H1 (cell line): ENCODE results near the gene ZNF750. TPM values are rescaled to one million over a fixed set of nuclear protein-coding genes. Genes with fewer than 3 reads are reported as not detected.

Experiments
- CTCF ChIA-PET: fragments of 300-600 bp; sonication (Branson Sonifier 250); formaldehyde crosslinking; loops from one replicate; lab custom pipeline; 2021; ENCODE audit not compliant: partially characterized antibody; lab: Charles Lee
- POLR2A ChIA-PET: fragments of 300-600 bp; sonication (Branson Sonifier 250); formaldehyde crosslinking; loops from one replicate; lab custom pipeline; 2021; ENCODE audit warnings: inconsistent platforms; ENCODE audit not compliant: partially characterized antibody; lab: Charles Lee
- DNase-seq, 2 experiments: peaks; one replicate each; pipeline versions ENCODE4 v3.0.0 to v3.0.0-alpha.2; 2010 to 2022; ENCODE audit warnings: low spot score in 2 of 2, low read depth in 1 of 2, mixed read lengths in 1 of 2
- FAIRE-seq: peaks from 2 replicates; lab custom pipeline; 2011; peaks lifted over from hg19 to GRCh38; lab: Jason Lieb, UNC
- H2AFZ ChIP-seq: 2 replicates; pipeline ENCODE4 v1.8.1; 2012; ENCODE audit warnings: low read length, inconsistent platforms
- H2AK5ac ChIP-seq: 2 replicates; pipeline ENCODE4 v1.6.1; 2013; ENCODE audit warnings: low read depth, low read length
- H2BK120ac ChIP-seq: replicated peaks from 2 replicates; pipeline ENCODE3; 2013; ENCODE audit warnings: low read depth, low read length, inconsistent platforms
- H2BK12ac ChIP-seq: 2 replicates; pipeline ENCODE4 v1.6.1; 2013; ENCODE audit warnings: low read depth, low read length
- H2BK15ac ChIP-seq: 2 replicates; pipeline ENCODE4 v1.6.1; 2013; ENCODE audit warnings: low read length
- H2BK20ac ChIP-seq: 2 replicates; pipeline ENCODE4 v1.6.1; 2013; ENCODE audit warnings: low read length
- H2BK5ac ChIP-seq: 2 replicates; pipeline ENCODE4 v1.6.1; 2013; ENCODE audit warnings: low read depth, low read length
- H3K14ac ChIP-seq: 2 replicates; pipeline ENCODE4 v1.6.1; 2013; ENCODE audit warnings: inconsistent platforms; ENCODE audit not compliant: insufficient read length
- H3K18ac ChIP-seq: 2 replicates; pipeline ENCODE4 v1.6.1; 2013; ENCODE audit warnings: low read length; ENCODE audit errors: extremely low read depth
- H3K23ac ChIP-seq: 2 replicates; pipeline ENCODE4 v1.6.1; 2013; ENCODE audit warnings: inconsistent platforms; ENCODE audit not compliant: insufficient read length
- H3K23me2 ChIP-seq: 2 replicates; pipeline ENCODE4 v1.6.1; 2013; ENCODE audit warnings: low read depth, low read length
- H3K27ac ChIP-seq: 2 replicates; pipeline ENCODE4 v1.6.1; 2011; ENCODE audit warnings: low read depth, low read length, inconsistent platforms
- H3K27me3 ChIP-seq, 4 experiments: replicated peaks in 1 of 4; 1 replicate in 1 of 4; 2 replicates in 3 of 4; pipeline versions ENCODE4 v1.6.1 to v1.8.1; 2011 to 2013; ENCODE audit warnings: low read length in 3 of 4, mild to moderate bottlenecking in 3 of 4, inconsistent platforms in 2 of 4, mixed read lengths in 2 of 4, moderate library complexity in 1 of 4; ENCODE audit not compliant: control insufficient read depth in 3 of 4, insufficient read depth in 3 of 4; ENCODE audit errors: extremely low read depth in 1 of 4
- H3K36me3 ChIP-seq, 4 experiments: 2 replicates each; pipeline versions ENCODE4 v1.6.1 to v1.8.1; 2011 to 2013; ENCODE audit warnings: mild to moderate bottlenecking in 4 of 4, low read length in 3 of 4, moderate library complexity in 2 of 4, control low read depth in 1 of 4, inconsistent platforms in 1 of 4; ENCODE audit not compliant: insufficient read depth in 4 of 4, control insufficient read depth in 2 of 4
- H3K4ac ChIP-seq: replicated peaks from 2 replicates; pipeline ENCODE3; 2013; ENCODE audit warnings: low read length, low read depth, mixed read lengths, inconsistent platforms; ENCODE audit not compliant: insufficient read length
- H3K4me1 ChIP-seq, 4 experiments: replicated peaks in 1 of 4; 1 replicate in 1 of 4; 2 replicates in 3 of 4; pipeline versions ENCODE4 v1.6.1 to v1.8.1; 2011 to 2013; ENCODE audit warnings: low read length in 3 of 4, inconsistent platforms in 2 of 4, mixed read lengths in 1 of 4; ENCODE audit not compliant: insufficient read depth in 4 of 4, control insufficient read depth in 3 of 4
- H3K4me2 ChIP-seq, 2 experiments: 2 replicates each; pipeline versions ENCODE4 v1.6.1 to v1.8.1; 2011 to 2013; ENCODE audit warnings: low read depth in 2 of 2, low read length in 2 of 2, control low read depth in 1 of 2, inconsistent platforms in 1 of 2, mild to moderate bottlenecking in 1 of 2; ENCODE audit not compliant: insufficient read depth in 1 of 2
- H3K4me3 ChIP-seq, 4 experiments: fragments of 200-600, 300-600 bp in 1 of 4; sonication (generic), shearing (Covaris generic), sonication (Bioruptor Twin) in 1 of 4; 2 replicates each; pipeline versions ENCODE4 v1.5.1 to v1.8.1; 2011 to 2016; ENCODE audit warnings: low read length in 4 of 4, low read depth in 3 of 4, control low read depth in 2 of 4, inconsistent platforms in 2 of 4, mild to moderate bottlenecking in 2 of 4, mixed read lengths in 1 of 4, moderate library complexity in 1 of 4; ENCODE audit not compliant: insufficient read depth in 2 of 4; ENCODE audit errors: extremely low read depth in 1 of 4
- H3K56ac ChIP-seq: replicated peaks from 2 replicates; pipeline ENCODE3; 2013; ENCODE audit warnings: low read depth, mild to moderate bottlenecking, mixed read lengths, low read length, inconsistent platforms; ENCODE audit not compliant: insufficient read length
- H3K79me1 ChIP-seq: 2 replicates; pipeline ENCODE4 v1.6.1; 2013; ENCODE audit warnings: low read depth, low read length, control low read depth
- H3K79me2 ChIP-seq, 2 experiments: 2 replicates each; pipeline versions ENCODE4 v1.6.1 to v1.8.1; 2012 to 2013; ENCODE audit warnings: low read length in 2 of 2, mild to moderate bottlenecking in 2 of 2, inconsistent platforms in 1 of 2; ENCODE audit not compliant: insufficient read depth in 2 of 2, control insufficient read depth in 1 of 2
- H3K9ac ChIP-seq, 4 experiments: replicated peaks in 1 of 4; 1 replicate in 1 of 4; 2 replicates in 3 of 4; pipeline versions ENCODE4 v1.6.1 to v1.8.1; 2011 to 2013; ENCODE audit warnings: low read depth in 3 of 4, low read length in 3 of 4, control low read depth in 2 of 4, mild to moderate bottlenecking in 2 of 4, moderate library complexity in 2 of 4, inconsistent platforms in 1 of 4; ENCODE audit errors: extremely low read depth in 1 of 4
- H3K9me3 ChIP-seq, 2 experiments: 2 replicates each; pipeline versions ENCODE4 v1.6.1 to v1.8.1; 2012 to 2013; ENCODE audit warnings: mild to moderate bottlenecking in 2 of 2, moderate library complexity in 2 of 2, control low read depth in 1 of 2, inconsistent platforms in 1 of 2, low read depth in 1 of 2, low read length in 1 of 2, mixed read lengths in 1 of 2; ENCODE audit not compliant: insufficient read depth in 2 of 2
- H4K20me1 ChIP-seq, 2 experiments: replicated peaks in 1 of 2; 2 replicates each; pipeline versions ENCODE3 to v1.8.1; 2011 to 2013; ENCODE audit warnings: inconsistent platforms in 2 of 2, low read length in 2 of 2, mild to moderate bottlenecking in 1 of 2; ENCODE audit not compliant: insufficient read depth in 2 of 2, control insufficient read depth in 1 of 2
- H4K5ac ChIP-seq: 2 replicates; pipeline ENCODE4 v1.6.1; 2013; ENCODE audit warnings: low read length, low read depth, mixed read lengths, inconsistent platforms; ENCODE audit not compliant: insufficient read length
- H4K8ac ChIP-seq: 2 replicates; pipeline ENCODE4 v1.8.0; 2013; ENCODE audit warnings: mild to moderate bottlenecking, moderate library complexity, low read length, inconsistent platforms; ENCODE audit not compliant: insufficient read depth; ENCODE audit errors: extremely low read depth
- H4K91ac ChIP-seq: replicated peaks from 2 replicates; pipeline ENCODE3; 2013; ENCODE audit warnings: low read length, mixed read lengths, inconsistent platforms; ENCODE audit not compliant: insufficient read length
- CBX5 ChIP-seq: fragments of 300-800, 300-1000 bp; sonication (generic); IDR thresholded peaks from 2 replicates; pipeline ENCODE4 v1.7.1; 2016; ENCODE audit warnings: antibody characterized with exemption, low read length, low read depth
- CHD2 ChIP-seq: IDR thresholded peaks from 2 replicates; pipeline ENCODE4 v1.6.1; 2012; ENCODE audit warnings: low read length, improper control_type of control experiment
- KDM4A ChIP-seq: IDR thresholded peaks from one replicate; pipeline ENCODE4 v1.7.1; 2012; ENCODE audit warnings: low read depth, mild to moderate bottlenecking, moderate library complexity, low read length, inconsistent platforms; ENCODE audit not compliant: severe bottlenecking
- POU5F1 ChIP-seq: IDR thresholded peaks from 2 replicates; pipeline ENCODE4 v1.6.1; 2011; ENCODE audit warnings: low read depth, mild to moderate bottlenecking, low read length, moderate library complexity
- SRF ChIP-seq: IDR thresholded peaks from 2 replicates; pipeline ENCODE4 v1.6.1; 2011; ENCODE audit warnings: mild to moderate bottlenecking, low read depth, low read length, moderate library complexity
- TAF7 ChIP-seq: optimal IDR thresholded peaks from 2 replicates; pipeline ENCODE3; 2011; ENCODE audit warnings: low read depth, mild to moderate bottlenecking, inconsistent platforms, low read length, moderate library complexity, borderline replicate concordance
- WGBS, 2 experiments: shearing (Covaris generic) in 1 of 2; methylation state at CpG; one replicate each; pipeline versions ENCODE4 v1.1.6 to v1.1.7; 2013 to 2015; ENCODE audit warnings: low lambda C conversion rate in 2 of 2, mixed read lengths in 2 of 2, inconsistent platforms in 1 of 2, low coverage in 1 of 2, missing lambda C conversion rate in 1 of 2; ENCODE audit not compliant: insufficient replicate concordance in 2 of 2, insufficient coverage in 1 of 2, insufficient read length in 1 of 2; ENCODE audit errors: extremely low coverage in 1 of 2, missing lambda C conversion rate in 1 of 2; 5-methylcytosine and 5-hydroxymethylcytosine counted together
- polyA plus RNA-seq, 7 experiments: library from polyadenylated mRNA; depleted of rRNA in 3 of 7; stranded (reverse) in 5 of 7; unstranded in 2 of 7; fragments of >200 nt in 5 of 7; fragments of 200-250 nt in 2 of 7; gene quantifications; 1 replicate in 5 of 7; 2 replicates in 1 of 7; 4 replicates in 1 of 7; pipeline versions ENCODE4 v1.2.1 to v1.2.3, GENCODE V29; 2011 to 2013; ENCODE audit warnings: missing spikeins in 2 of 7, mixed read lengths in 2 of 7
- total RNA-seq: library from RNA; stranded (reverse); fragmentation: NEBNext Ultra II Directional; extraction: Animal tissue kit (Norgen Biotek cat#: 25700); gene quantifications from 2 replicates; pipeline ENCODE4 v1.2.1, GENCODE V29; 2021

ZNF750 gene
- total and polyA plus RNA-seq, 2 of the 8 experiments (the other 6 are each of a cell fraction or from before 2014, with no cell fraction given): not detected

DNA sequence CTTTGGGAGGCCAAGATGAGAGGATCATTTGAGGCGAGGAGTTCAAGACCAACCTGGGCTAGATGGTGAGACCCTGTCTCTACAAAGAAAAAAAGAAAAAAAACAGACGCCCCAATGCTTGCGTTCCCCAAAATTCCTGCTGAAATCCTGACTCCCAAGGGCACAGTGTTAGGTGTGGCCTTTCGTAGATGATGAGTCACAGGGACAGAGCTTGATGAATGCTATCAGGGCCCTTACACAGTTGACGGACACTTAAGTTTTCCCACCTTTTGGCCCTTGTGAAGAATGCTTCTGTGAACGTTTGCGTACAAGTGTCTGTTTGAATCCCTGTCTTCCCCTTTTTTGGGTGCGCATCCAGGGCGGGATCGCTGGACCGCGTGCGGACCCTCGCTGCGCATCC is 16.5 kb upstream of the ZNF750 start:
- Histone ChIP-seq H3K9me3 (no peaks in the 10 kb centered on the region), H3K18ac (no peak overlapping the region), H3K14ac (no peak overlapping the region), H2BK120ac (no peak overlapping the region), H2AK5ac (no peak overlapping the region), H3K27me3 (no peaks in the 10 kb centered on the region), H3K4me3 (no peak overlapping the region), H4K20me1 (peaks cover 9 to 16% of the 10 kb centered on the region in 2 experiments), H3K23ac (no peak overlapping the region), H4K91ac (no peak overlapping the region), H2BK20ac (no peak overlapping the region), H3K4me2 (no peak overlapping the region), H2BK12ac (no peak overlapping the region), H4K8ac (no peak overlapping the region), H3K79me1 (peaks cover 2% of the 10 kb centered on the region; the same call in 1 of the 2 replicates), H2BK15ac (no peak overlapping the region), H3K4ac (no peak overlapping the region), H3K23me2 (no peaks in the 10 kb centered on the region), H3K36me3 (peaks cover 0 to 10% (median 2%) of the 10 kb centered on the region in 4 experiments; a peak in 5 of 8 replicates), H3K9ac (no peak overlapping the region), H3K79me2 (no peaks in the 10 kb centered on the region; a peak in 1 of 4 replicates), H3K4me1 (no peaks in the 10 kb centered on the region; a peak in 2 of 7 replicates), H3K27ac (no peak overlapping the region), H2AFZ (no peak overlapping the region), H2BK5ac (no peak overlapping the region), H3K56ac (no peak overlapping the region), H4K5ac (no peak overlapping the region)
- no peak for DNase-seq
- WGBS, 2 experiments: 85% methylated on average over 8 of the region's 15 CpGs; no CpG with 5 or more reads in 1 of the 2 experiments
- TF ChIP-seq CBX5 (no peak), POU5F1 (no peak), CHD2 (no peak), SRF (no peak), KDM4A (no peak), TAF7 (no peak)
- FAIRE-seq: no peak
- ChIA-PET POLR2A (no interaction called here), CTCF (interaction anchor here (0.9 kb wide), 1 partner anchor 42 kb away, joined by 3 read pairs; no protein-coding TSS in a partner anchor)
